ENCODE results near the gene ROBO4.

Gene ROBO4

DNA sequence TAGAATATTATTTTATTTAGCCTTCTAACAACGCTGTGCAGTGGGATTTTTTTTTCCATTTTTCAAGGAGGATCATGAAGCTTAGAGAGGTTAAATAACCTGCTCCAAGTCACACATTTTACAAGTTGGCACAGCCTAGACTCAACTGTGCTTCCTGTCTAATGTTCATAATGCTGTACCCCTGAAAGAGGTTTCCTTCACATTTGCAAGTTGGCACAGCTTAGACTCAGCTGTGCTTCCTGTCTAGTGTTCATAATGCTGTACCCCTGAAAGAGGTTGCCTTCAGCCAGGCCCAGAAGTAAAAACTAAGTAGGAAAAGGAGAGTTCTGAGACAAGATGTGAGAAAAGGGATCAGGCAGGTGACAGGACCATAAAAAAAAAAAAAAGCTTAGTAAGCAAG, 46.1 kb upstream of the ROBO4 start:
- TF ChIP-seq, protein P1, sequence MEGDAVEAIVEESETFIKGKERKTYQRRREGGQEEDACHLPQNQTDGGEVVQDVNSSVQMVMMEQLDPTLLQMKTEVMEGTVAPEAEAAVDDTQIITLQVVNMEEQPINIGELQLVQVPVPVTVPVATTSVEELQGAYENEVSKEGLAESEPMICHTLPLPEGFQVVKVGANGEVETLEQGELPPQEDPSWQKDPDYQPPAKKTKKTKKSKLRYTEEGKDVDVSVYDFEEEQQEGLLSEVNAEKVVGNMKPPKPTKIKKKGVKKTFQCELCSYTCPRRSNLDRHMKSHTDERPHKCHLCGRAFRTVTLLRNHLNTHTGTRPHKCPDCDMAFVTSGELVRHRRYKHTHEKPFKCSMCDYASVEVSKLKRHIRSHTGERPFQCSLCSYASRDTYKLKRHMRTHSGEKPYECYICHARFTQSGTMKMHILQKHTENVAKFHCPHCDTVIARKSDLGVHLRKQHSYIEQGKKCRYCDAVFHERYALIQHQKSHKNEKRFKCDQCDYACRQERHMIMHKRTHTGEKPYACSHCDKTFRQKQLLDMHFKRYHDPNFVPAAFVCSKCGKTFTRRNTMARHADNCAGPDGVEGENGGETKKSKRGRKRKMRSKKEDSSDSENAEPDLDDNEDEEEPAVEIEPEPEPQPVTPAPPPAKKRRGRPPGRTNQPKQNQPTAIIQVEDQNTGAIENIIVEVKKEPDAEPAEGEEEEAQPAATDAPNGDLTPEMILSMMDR (IDR thresholded peaks at IDR 0.05; ENCODE audit: low read depth, low read length), result no peak
- no peak for TF ChIP-seq EZH2phosphoT487 (IDR thresholded peaks at IDR 0.05; ENCODE audit: low read depth)
- Histone ChIP-seq H3K27me3 (ENCODE audit: low read depth, low read length) (peaks cover 4% of the 10 kb centered on the region; the same call in 1 of the 2 replicates), H3K4me3 (ENCODE audit: low read length) (no peak overlapping the region), H3K4me1 (ENCODE audit: low read length) (no peaks in the 10 kb centered on the region), H4K20me1 (ENCODE audit: insufficient read depth, low read length) (no peaks in the 10 kb centered on the region), H3K79me2 (ENCODE audit: low read length) (no peaks in the 10 kb centered on the region), H3K36me3 (replicated peaks; ENCODE audit: low read depth, low read length) (no peaks in the 10 kb centered on the region), H3K9me3 (ENCODE audit: insufficient read depth, low read length) (no peaks in the 10 kb centered on the region), H3K4me2 (ENCODE audit: low read length) (no peak overlapping the region), H3K9ac (ENCODE audit: low read length) (no peak overlapping the region), H3K27ac (ENCODE audit: low read length) (no peak overlapping the region), H2AFZ (ENCODE audit: low read depth, low read length) (no peak overlapping the region)

DNA sequence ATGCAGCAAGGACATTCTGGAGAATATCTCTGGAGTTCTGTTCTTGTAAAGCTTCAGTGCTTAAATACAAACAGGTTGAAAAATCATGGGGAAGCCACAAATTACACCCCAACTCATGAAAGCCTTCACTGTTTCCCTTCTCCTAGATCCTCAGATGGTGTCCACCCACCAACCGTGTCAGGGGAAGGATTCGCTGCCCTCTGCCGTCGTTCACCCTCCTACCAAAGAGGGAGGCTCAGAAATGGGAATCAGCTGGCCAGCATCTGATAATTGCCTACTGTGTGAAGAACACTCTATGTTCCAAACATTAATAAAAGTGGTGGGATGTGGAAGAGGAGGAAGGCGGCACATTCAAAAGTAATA, 45.6 kb upstream of the ROBO4 start:
- H3K27ac ChIP-seq (ENCODE audit: low read length), result no peak overlapping the region
- H4K20me1 ChIP-seq (ENCODE audit: insufficient read depth, low read length), result no peaks in the 10 kb centered on the region
- H3K27me3 ChIP-seq (ENCODE audit: low read depth, low read length), result peaks cover 5% of the 10 kb centered on the region; the same call in 1 of the 2 replicates
- no peaks in the 10 kb centered on the region for H3K79me2 ChIP-seq (ENCODE audit: low read length)
- no peak overlapping the region for H3K4me2 ChIP-seq (ENCODE audit: low read length)
- H3K4me1 ChIP-seq (ENCODE audit: low read length), result no peaks in the 10 kb centered on the region
- H3K9me3 ChIP-seq (ENCODE audit: insufficient read depth, low read length), result no peaks in the 10 kb centered on the region
- no peak overlapping the region for H3K9ac ChIP-seq (ENCODE audit: low read length)
- TF ChIP-seq, protein P1 (IDR thresholded peaks at IDR 0.05; ENCODE audit: low read depth, low read length), result no peak
- no peak for TF ChIP-seq EZH2phosphoT487 (IDR thresholded peaks at IDR 0.05; ENCODE audit: low read depth)
- no peaks in the 10 kb centered on the region for H3K36me3 ChIP-seq (replicated peaks; ENCODE audit: low read depth, low read length)
- H3K4me3 ChIP-seq (ENCODE audit: low read length), result no peak overlapping the region
- no peak overlapping the region for H2AFZ ChIP-seq (ENCODE audit: low read depth, low read length)

DNA sequence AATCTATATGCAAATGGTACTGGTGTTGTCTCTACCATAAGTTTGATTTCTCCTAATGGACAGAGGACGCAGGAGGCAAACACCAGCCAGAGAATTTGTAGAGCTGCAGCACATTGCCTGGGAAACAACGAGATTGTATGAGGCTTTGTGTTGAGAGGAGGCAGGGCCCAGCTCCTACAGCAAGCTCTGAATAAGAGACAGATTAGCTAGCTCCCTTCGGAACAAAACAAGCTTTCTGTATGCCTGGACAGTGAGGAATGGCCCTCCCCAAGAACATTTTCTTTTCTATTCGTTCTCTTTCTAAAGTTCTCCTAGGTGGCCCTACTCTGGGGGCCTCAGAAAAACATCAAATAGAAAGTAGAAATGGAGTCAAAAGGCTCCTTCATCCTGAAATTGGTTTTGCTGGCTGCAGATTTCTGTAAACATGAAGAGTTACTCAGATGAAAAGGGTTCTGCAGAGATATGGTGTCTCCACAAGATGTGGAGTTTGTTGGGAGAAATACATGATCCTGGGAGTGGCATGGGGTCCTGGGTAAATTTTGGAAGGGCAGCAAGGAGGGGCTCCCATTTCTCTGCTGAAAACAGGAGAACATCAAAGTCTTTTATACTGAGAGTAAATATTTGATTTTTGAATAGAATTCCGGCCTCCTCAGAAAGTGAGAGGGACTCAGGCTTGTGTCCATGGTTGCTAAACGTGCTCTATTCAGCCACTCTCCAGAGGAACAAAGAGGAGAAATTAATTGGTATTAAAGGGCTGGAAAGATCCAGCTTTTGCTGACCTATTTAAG, 45.0 kb upstream of the ROBO4 start:
- no peaks in the 10 kb centered on the region for H3K4me1 ChIP-seq (ENCODE audit: low read length)

DNA sequence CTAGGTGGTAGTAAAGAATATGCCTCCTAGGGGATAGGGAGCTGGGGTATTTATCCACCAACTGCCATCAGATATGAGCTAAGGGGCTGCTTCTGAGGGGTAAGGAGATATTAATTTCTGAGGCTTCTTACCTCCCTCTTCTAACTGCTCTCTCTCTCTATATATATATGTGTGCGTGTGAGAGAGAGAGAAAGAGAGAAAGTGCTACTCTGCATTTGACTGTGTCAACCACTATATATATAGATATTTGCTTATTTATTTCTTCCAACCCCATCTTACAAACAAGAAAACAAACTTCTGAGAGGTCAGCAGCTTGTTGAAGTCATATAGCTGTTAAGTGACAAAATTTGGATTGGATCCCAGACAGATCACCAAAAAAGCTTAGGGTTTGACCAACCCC, 44.0 kb upstream of the ROBO4 start:
- Histone ChIP-seq H3K4me1 (ENCODE audit: low read length) (no peaks in the 10 kb centered on the region), H4K20me1 (ENCODE audit: insufficient read depth, low read length) (no peaks in the 10 kb centered on the region), H2AFZ (ENCODE audit: low read depth, low read length) (no peak overlapping the region), H3K79me2 (ENCODE audit: low read length) (no peaks in the 10 kb centered on the region), H3K9me3 (ENCODE audit: insufficient read depth, low read length) (no peaks in the 10 kb centered on the region), H3K27ac (ENCODE audit: low read length) (no peak overlapping the region), H3K9ac (ENCODE audit: low read length) (no peak overlapping the region), H3K4me2 (ENCODE audit: low read length) (no peak overlapping the region), H3K27me3 (ENCODE audit: low read depth, low read length) (peaks cover 19% of the 10 kb centered on the region), H3K36me3 (replicated peaks; ENCODE audit: low read depth, low read length) (no peaks in the 10 kb centered on the region), H3K4me3 (ENCODE audit: low read length) (no peak overlapping the region)
- TF ChIP-seq, protein P1 (IDR thresholded peaks at IDR 0.05; ENCODE audit: low read depth, low read length), result no peak
- TF ChIP-seq EZH2phosphoT487 (IDR thresholded peaks at IDR 0.05; ENCODE audit: low read depth), result no peak

More for the DNA sequence above, 45.0 kb upstream of the ROBO4 start:
- Histone ChIP-seq H3K27ac (ENCODE audit: low read length) (no peak overlapping the region), H4K20me1 (ENCODE audit: insufficient read depth, low read length) (no peaks in the 10 kb centered on the region), H3K9ac (ENCODE audit: low read length) (no peak overlapping the region), H3K4me3 (ENCODE audit: low read length) (no peak overlapping the region), H3K79me2 (ENCODE audit: low read length) (no peaks in the 10 kb centered on the region), H3K4me2 (ENCODE audit: low read length) (no peak overlapping the region), H3K9me3 (ENCODE audit: insufficient read depth, low read length) (no peaks in the 10 kb centered on the region), H2AFZ (ENCODE audit: low read depth, low read length) (no peak overlapping the region), H3K36me3 (replicated peaks; ENCODE audit: low read depth, low read length) (no peaks in the 10 kb centered on the region), H3K27me3 (ENCODE audit: low read depth, low read length) (peaks cover 10% of the 10 kb centered on the region; the same call in 1 of the 2 replicates)
- no peak for TF ChIP-seq EZH2phosphoT487 (IDR thresholded peaks at IDR 0.05; ENCODE audit: low read depth)
